Breast epithelium (tissue), 3 donors: ENCODE results near the gene DKK3.

Experiments used
- CTCF ChIP-seq, 3 donors: fragments of 450-650 bp; IDR thresholded peaks; one replicate each; pipeline ENCODE4 v1.5.1; 2016 to 2017; ENCODE audit warnings: antibody characterized with exemption in 3 of 3, mild to moderate bottlenecking in 3 of 3, moderate library complexity in 3 of 3
- POLR2A ChIP-seq: fragments of 450-650 bp; IDR thresholded peaks from one replicate; pipeline ENCODE4 v1.6.1; 2016; ENCODE audit warnings: antibody characterized with exemption, mild to moderate bottlenecking, moderate library complexity
- POLR2AphosphoS5 ChIP-seq, 3 donors: sonication (generic); formaldehyde crosslinking; IDR thresholded peaks; one replicate each; pipeline ENCODE4 v1.6.1; 2017; ENCODE audit warnings: antibody characterized with exemption in 3 of 3

GRCh38 chr11:11961399-11962028 is 46.9 kb downstream of the DKK3 start:
- TF ChIP-seq CTCF (IDR thresholded peaks at IDR 0.05): no peak
- TF ChIP-seq POLR2A: no peak
- no peak for TF ChIP-seq POLR2AphosphoS5 (IDR thresholded peaks at IDR 0.05)
